Measurements from ENCODE around the gene ERBB4. TPM values are rescaled to one million over a fixed set of nuclear protein-coding genes. Genes with fewer than 3 reads are reported as not detected.

The ERBB4 gene
- total and polyA plus RNA-seq, 10 of the 15 experiments (the other 5 are each of a cell fraction or from before 2014, with no cell fraction given): under 0.01 to 0.23 (median 0.01) TPM; not detected in 4

GRCh38 chr2:212580117-212580516 is 41.5 kb upstream of the ERBB4 start:
- in situ Hi-C loops (cut with MboI): no loop called here
- CTCF ChIA-PET: no interaction called here
- no peak overlapping the region for H2AFZ ChIP-seq (ENCODE audit: control insufficient read depth, low read depth, low read length)
- intact Hi-C loops (cut with micrococcal nuclease; ENCODE audit: unreplicated experiment): no loop called here
- no peaks in the 10 kb centered on the region for H3K4me1 ChIP-seq (ENCODE audit: control insufficient read depth, insufficient read depth, low read length)
- no TSS peak for BruUV-seq (replicated peaks)
- DNase-seq (ENCODE audit: low read depth, low spot score): no peak
- no peaks in the 10 kb centered on the region for H3K36me3 ChIP-seq (ENCODE audit: control insufficient read depth in 2 of 2, insufficient read depth in 2 of 2, low read length in 1 of 2)
- no peak for ATAC-seq
- 15% methylated on average over 2 of the region's 2 CpGs for WGBS (ENCODE audit: insufficient coverage, insufficient replicate concordance, low lambda C conversion rate, missing lambda C conversion rate)
- H3K4me3 ChIP-seq: no peak overlapping the region
- no peak overlapping the region for H3K4me2 ChIP-seq (ENCODE audit: control insufficient read depth, insufficient read depth)
- no peak for TF ChIP-seq CTCF (IDR thresholded peaks at IDR 0.05 in 2 of 3, conservative IDR thresholded peaks at IDR 0.05 in 1 of 3; ENCODE audit: control insufficient read depth in 2 of 3, extremely low read depth in 1 of 3, insufficient read depth in 1 of 3, low read depth in 3 of 3, low read length in 3 of 3)
- no peak for TF ChIP-seq PAX5 (IDR thresholded peaks at IDR 0.05; ENCODE audit: borderline replicate concordance, low read depth, low read length)
- no peak for TF ChIP-seq ESRRA (IDR thresholded peaks at IDR 0.05; ENCODE audit: low read length)
- TF ChIP-seq IRF3 (IDR thresholded peaks at IDR 0.05): no peak
- no peaks in the 10 kb centered on the region for H3K9me3 ChIP-seq (replicated peaks; ENCODE audit: control insufficient read depth, insufficient read depth, low read length)
- no peak overlapping the region for H3K9ac ChIP-seq (ENCODE audit: control insufficient read depth, insufficient read depth, low read length)
- POLR2A ChIA-PET: no interaction called here
- no peaks in the 10 kb centered on the region for H3K27me3 ChIP-seq (replicated peaks in 1 of 2; ENCODE audit: control insufficient read depth in 2 of 2, insufficient read depth in 2 of 2, low read length in 1 of 2)
- no peaks in the 10 kb centered on the region for H4K20me1 ChIP-seq (ENCODE audit: control insufficient read depth, insufficient read depth)
- no peaks in the 10 kb centered on the region for H3K79me2 ChIP-seq (ENCODE audit: control insufficient read depth, insufficient read depth, low read length)
- H3K27ac ChIP-seq (ENCODE audit: control insufficient read depth, insufficient read depth): no peak overlapping the region
- FAIRE-seq: no peak
- SMC1A ChIA-PET (ENCODE audit: uncharacterized antibody, unreplicated experiment): no interaction called here
- RAD21 ChIA-PET (ENCODE audit: unreplicated experiment): no interaction called here

- H4K20me1 ChIP-seq (ENCODE audit: control insufficient read depth, insufficient read depth): no peaks in the 10 kb centered on the region
- BruUV-seq (replicated peaks): no TSS peak
- TF ChIP-seq BMI1 (IDR thresholded peaks at IDR 0.05; ENCODE audit: borderline replicate concordance): no peak
- no peak for TF ChIP-seq POLR2AphosphoS2 (IDR thresholded peaks at IDR 0.05; ENCODE audit: low read depth, low read length)
- no peak for TF ChIP-seq CUX1 (IDR thresholded peaks at IDR 0.05; ENCODE audit: insufficient replicate concordance, low read depth, low read length)
- TF ChIP-seq MAX (IDR thresholded peaks at IDR 0.05; ENCODE audit: low read depth, low read length): no peak
- no peak for TF ChIP-seq NR2F1 (conservative IDR thresholded peaks at IDR 0.05)
These were observed 17.7 kb upstream of the ERBB4 start for GRCh38 chr2:212556296-212556695.

More at GRCh38 chr2:212556296-212556695, 17.7 kb upstream of the ERBB4 start:
- no peak for FAIRE-seq
- H3K79me2 ChIP-seq (ENCODE audit: control insufficient read depth, insufficient read depth, low read length): no peaks in the 10 kb centered on the region
- H3K9me3 ChIP-seq (replicated peaks; ENCODE audit: control insufficient read depth, insufficient read depth, low read length): no peaks in the 10 kb centered on the region
- no peak overlapping the region for H3K9ac ChIP-seq (ENCODE audit: control insufficient read depth, insufficient read depth, low read length)
- no peaks in the 10 kb centered on the region for H3K4me1 ChIP-seq (ENCODE audit: control insufficient read depth, insufficient read depth, low read length)
- RAD21 ChIA-PET (ENCODE audit: unreplicated experiment): no interaction called here
- H3K36me3 ChIP-seq (ENCODE audit: control insufficient read depth in 2 of 2, insufficient read depth in 2 of 2, low read length in 1 of 2): no peaks in the 10 kb centered on the region
- H3K27ac ChIP-seq (ENCODE audit: control insufficient read depth, insufficient read depth): no peak overlapping the region
- intact Hi-C loops (cut with micrococcal nuclease; ENCODE audit: unreplicated experiment) (no loop called here), in situ Hi-C loops (cut with MboI) (no loop called here)
- SMC1A ChIA-PET (ENCODE audit: uncharacterized antibody, unreplicated experiment): interaction anchor here (1.2 to 1.8 kb wide), 2 partner anchors 11 to 22 kb away, joined by 3 to 6 read pairs; no protein-coding TSS in a partner anchor
- POLR2A ChIA-PET: no interaction called here
- H3K27me3 ChIP-seq (replicated peaks in 1 of 2; ENCODE audit: control insufficient read depth in 2 of 2, insufficient read depth in 2 of 2, low read length in 1 of 2): no peaks in the 10 kb centered on the region
- no peak overlapping the region for H2AFZ ChIP-seq (ENCODE audit: control insufficient read depth, low read depth, low read length)
- H3K4me3 ChIP-seq: no peak overlapping the region
- no peak for ATAC-seq
- DNase-seq (ENCODE audit: low read depth, low spot score): no peak
- 16% methylated on average over 4 of the region's 4 CpGs for WGBS (ENCODE audit: insufficient coverage, insufficient replicate concordance, low lambda C conversion rate, missing lambda C conversion rate)
- CTCF ChIA-PET: interaction anchor here (1.0 to 2.1 kb wide), 2 partner anchors 9 to 11 kb away, joined by 3 to 9 read pairs; no protein-coding TSS in a partner anchor
- no peak overlapping the region for H3K4me2 ChIP-seq (ENCODE audit: control insufficient read depth, insufficient read depth)
